CD14-positive monocyte (primary cell): ENCODE results near the gene TSPAN32. TPM values are rescaled to one million over a fixed set of nuclear protein-coding genes. Genes with fewer than 3 reads are reported as not detected.
A peak's percentile ranks its signal among the peaks of the same experiment; 100 is the strongest.

Experiments
- DNase-seq, 3 donors: peaks; one replicate each; pipeline ENCODE4 v3.0.0-alpha.2; 2011 to 2022
- H2AFZ ChIP-seq: 2 replicates; pipeline ENCODE4 v1.6.0; 2012; ENCODE audit warnings: mild to moderate bottlenecking, low read depth, low read length, inconsistent platforms; ENCODE audit not compliant: insufficient read depth, poor library complexity, severe bottlenecking
- H3K27ac ChIP-seq, 2 donors: 1 replicate in 1 of 2; 2 replicates in 1 of 2; pipeline ENCODE4 v1.5.1; 2012 to 2013; ENCODE audit warnings: low read length in 2 of 2, control low read depth in 1 of 2, inconsistent platforms in 1 of 2, low read depth in 1 of 2, mild to moderate bottlenecking in 1 of 2
- H3K27me3 ChIP-seq, 2 donors: one replicate each; pipeline versions ENCODE4 v1.6.0 to v1.6.1; 2011 to 2013; ENCODE audit warnings: low read length in 2 of 2; ENCODE audit not compliant: control insufficient read depth in 2 of 2, insufficient read depth in 2 of 2
- H3K36me3 ChIP-seq, 2 donors: replicated peaks in 1 of 2; 1 replicate in 1 of 2; 2 replicates in 1 of 2; pipeline versions ENCODE4 v1.5.1 to v1.6.1; 2012 to 2013; ENCODE audit warnings: low read length in 2 of 2, control low read depth in 1 of 2, inconsistent platforms in 1 of 2, mild to moderate bottlenecking in 1 of 2; ENCODE audit not compliant: insufficient read depth in 2 of 2, control insufficient read depth in 1 of 2
- H3K4me1 ChIP-seq, 2 donors: 1 replicate in 1 of 2; 2 replicates in 1 of 2; pipeline versions ENCODE4 v1.5.1 to v1.6.1; 2012 to 2013; ENCODE audit warnings: low read length in 2 of 2, control low read depth in 1 of 2, inconsistent platforms in 1 of 2, mild to moderate bottlenecking in 1 of 2, moderate library complexity in 1 of 2; ENCODE audit not compliant: insufficient read depth in 2 of 2, control insufficient read depth in 1 of 2
- H3K4me2 ChIP-seq: replicated peaks from 2 replicates; pipeline ENCODE3; 2012; ENCODE audit warnings: low read length, moderate library complexity, mild to moderate bottlenecking; ENCODE audit not compliant: poor library complexity, severe bottlenecking; ENCODE audit errors: extremely low read depth
- H3K4me3 ChIP-seq, 3 experiments: fragments of 200-600 bp in 1 of 3; sonication (generic) in 1 of 3; replicated peaks in 1 of 3; 1 replicate in 2 of 3; 2 replicates in 1 of 3; pipeline ENCODE4 v1.5.1; 2011 to 2013; ENCODE audit warnings: low read length in 3 of 3, mild to moderate bottlenecking in 3 of 3, control low read depth in 2 of 3, low read depth in 2 of 3, inconsistent platforms in 1 of 3, moderate library complexity in 1 of 3
- H3K79me2 ChIP-seq: 2 replicates; pipeline ENCODE4 v1.6.0; 2012; ENCODE audit warnings: mild to moderate bottlenecking, control low read depth, inconsistent platforms, low read length, moderate library complexity; ENCODE audit not compliant: insufficient read depth
- H3K9ac ChIP-seq: 2 replicates; pipeline ENCODE4 v1.6.0; 2017; ENCODE audit warnings: low read length, mild to moderate bottlenecking; ENCODE audit not compliant: insufficient read depth, poor library complexity, severe bottlenecking
- H3K9me3 ChIP-seq, 2 donors: replicated peaks in 1 of 2; 1 replicate in 1 of 2; 2 replicates in 1 of 2; pipeline versions ENCODE4 v1.5.1 to v1.6.1; 2012 to 2013; ENCODE audit warnings: low read length in 2 of 2, control low read depth in 1 of 2; ENCODE audit not compliant: control insufficient read depth in 1 of 2, insufficient read depth in 1 of 2
- H4K20me1 ChIP-seq: 2 replicates; pipeline ENCODE4 v1.6.0; 2012; ENCODE audit warnings: mild to moderate bottlenecking, low read length, control low read depth, moderate library complexity; ENCODE audit not compliant: insufficient read depth
- H3K27ac Mint-ChIP-seq, 7 donors: one replicate each; pipeline ENCODE4 v1.8.0; 2020; ENCODE audit warnings: mild to moderate bottlenecking in 7 of 7, mixed read lengths in 7 of 7, moderate library complexity in 6 of 7, inconsistent platforms in 2 of 7
- H3K27me3 Mint-ChIP-seq, 3 donors: one replicate each; pipeline ENCODE4 v1.8.0; 2021 to 2022; ENCODE audit warnings: low read depth in 3 of 3, mild to moderate bottlenecking in 3 of 3, mixed read lengths in 3 of 3, moderate library complexity in 3 of 3, inconsistent platforms in 1 of 3
- H3K36me3 Mint-ChIP-seq, 2 donors: one replicate each; pipeline ENCODE4 v1.8.0; 2020; ENCODE audit warnings: mixed read lengths in 2 of 2, inconsistent platforms in 1 of 2, mild to moderate bottlenecking in 1 of 2
- H3K4me1 Mint-ChIP-seq: one replicate; pipeline ENCODE4 v1.8.0; 2020; ENCODE audit warnings: mild to moderate bottlenecking, mixed read lengths
- H3K4me3 Mint-ChIP-seq, 2 donors: one replicate each; pipeline ENCODE4 v1.8.0; 2020; ENCODE audit warnings: mild to moderate bottlenecking in 2 of 2, mixed read lengths in 2 of 2, moderate library complexity in 1 of 2
- H3K9me3 Mint-ChIP-seq, 7 donors: one replicate each; pipeline ENCODE4 v1.8.0; 2020 to 2022; ENCODE audit warnings: mixed read lengths in 7 of 7, mild to moderate bottlenecking in 6 of 7, moderate library complexity in 6 of 7, inconsistent platforms in 2 of 7
- WGBS: methylation state at CpG from one replicate; pipeline ENCODE4 v1.1.5; 2013; ENCODE audit warnings: missing lambda C conversion rate; ENCODE audit not compliant: insufficient coverage; 5-methylcytosine and 5-hydroxymethylcytosine counted together
- intact Hi-C, 2 donors: fragments of 100-400 bp; cut with micrococcal nuclease; formaldehyde crosslinking; loops; one replicate each; pipeline versions ENCODE4 v1.15.0 to v1.15.1; 2023
- polyA plus RNA-seq, 3 donors: library from polyadenylated mRNA; depleted of rRNA in 1 of 3; unstranded in 2 of 3; stranded (reverse) in 1 of 3; fragments of 300-500 nt in 2 of 3; fragments of >200 nt in 1 of 3; fragmentation: Illumina TruSeq in 2 of 3; gene quantifications; 1 replicate in 2 of 3; 2 replicates in 1 of 3; pipeline ENCODE4 v1.2.3, GENCODE V29; 2012 to 2021
- TF ChIP-seq, protein P1 (sequence below): fragments of 200-600 bp; IDR thresholded peaks from one replicate; pipeline ENCODE4 v1.8.0; 2022; ENCODE audit warnings: antibody characterized with exemption, mild to moderate bottlenecking

The TSPAN32 gene
- polyA plus RNA-seq, 3 donors = 34.8 to 136 (median 82.5) TPM

DNA sequence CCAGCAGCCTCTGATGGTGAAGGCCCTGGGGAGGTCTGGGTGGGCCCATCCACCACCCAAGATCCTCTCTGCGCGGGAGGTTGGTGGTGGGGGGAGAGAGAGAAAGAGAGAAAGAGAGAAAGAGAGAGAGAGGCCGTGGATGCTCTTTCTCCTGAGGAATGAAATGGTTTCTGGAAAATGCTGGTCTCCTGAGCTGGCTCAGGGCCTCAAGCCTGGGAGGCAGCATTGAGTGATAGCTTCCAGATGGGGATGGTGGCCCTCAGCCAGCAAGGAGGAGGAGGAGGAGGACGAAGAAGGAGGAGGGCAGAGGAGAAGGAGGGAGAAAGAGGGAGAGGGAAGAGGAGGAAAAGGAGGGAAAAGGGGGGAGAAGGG lies 4.6 kb downstream of the TSPAN32 start:
- H3K9me3 ChIP-seq = no peaks in the 10 kb centered on the region
- H4K20me1 ChIP-seq = peaks cover 75% of the 10 kb centered on the region
- H3K9me3 Mint-ChIP-seq = no peaks in the 10 kb centered on the region
- no peak for DNase-seq
- peak overlapping the region; percentile 99 for H3K4me2 ChIP-seq
- peaks cover 52% of the 10 kb centered on the region for H3K4me1 Mint-ChIP-seq
- H3K79me2 ChIP-seq = peaks cover 61% of the 10 kb centered on the region
- TF ChIP-seq, protein P1, sequence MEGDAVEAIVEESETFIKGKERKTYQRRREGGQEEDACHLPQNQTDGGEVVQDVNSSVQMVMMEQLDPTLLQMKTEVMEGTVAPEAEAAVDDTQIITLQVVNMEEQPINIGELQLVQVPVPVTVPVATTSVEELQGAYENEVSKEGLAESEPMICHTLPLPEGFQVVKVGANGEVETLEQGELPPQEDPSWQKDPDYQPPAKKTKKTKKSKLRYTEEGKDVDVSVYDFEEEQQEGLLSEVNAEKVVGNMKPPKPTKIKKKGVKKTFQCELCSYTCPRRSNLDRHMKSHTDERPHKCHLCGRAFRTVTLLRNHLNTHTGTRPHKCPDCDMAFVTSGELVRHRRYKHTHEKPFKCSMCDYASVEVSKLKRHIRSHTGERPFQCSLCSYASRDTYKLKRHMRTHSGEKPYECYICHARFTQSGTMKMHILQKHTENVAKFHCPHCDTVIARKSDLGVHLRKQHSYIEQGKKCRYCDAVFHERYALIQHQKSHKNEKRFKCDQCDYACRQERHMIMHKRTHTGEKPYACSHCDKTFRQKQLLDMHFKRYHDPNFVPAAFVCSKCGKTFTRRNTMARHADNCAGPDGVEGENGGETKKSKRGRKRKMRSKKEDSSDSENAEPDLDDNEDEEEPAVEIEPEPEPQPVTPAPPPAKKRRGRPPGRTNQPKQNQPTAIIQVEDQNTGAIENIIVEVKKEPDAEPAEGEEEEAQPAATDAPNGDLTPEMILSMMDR = no peak
- H3K4me3 ChIP-seq = peak overlapping the region in 2 of 3 experiments; percentile 5 to 86
- peaks cover 53 to 64% of the 10 kb centered on the region in 2 donors for H3K4me1 ChIP-seq
- peaks cover 8 to 18% of the 10 kb centered on the region in 2 donors for H3K36me3 Mint-ChIP-seq
- peak overlapping the region in 5 of 7 donors; percentile 72 to 91 (median 85) for H3K27ac Mint-ChIP-seq
- peak overlapping the region in 1 of 2 donors; percentile 51 for H3K27ac ChIP-seq
- peaks cover 0 to 2% (median 0%) of the 10 kb centered on the region in 3 donors for H3K27me3 Mint-ChIP-seq
- intact Hi-C loops = loop anchor here in 1 of 2 donors (1.0 to 10.0 kb wide), 2 partner anchors 113 to 578 kb away; partner anchors contain the start of gene CDKN1C
- no peaks in the 10 kb centered on the region for H3K36me3 ChIP-seq
- 0% methylated on average over 4 of the region's 4 CpGs for WGBS
- H2AFZ ChIP-seq = no peak overlapping the region
- no peaks in the 10 kb centered on the region for H3K27me3 ChIP-seq
- peak overlapping the region; percentile 68 to 88 for H3K4me3 Mint-ChIP-seq
- H3K9ac ChIP-seq = no peak overlapping the region

DNA sequence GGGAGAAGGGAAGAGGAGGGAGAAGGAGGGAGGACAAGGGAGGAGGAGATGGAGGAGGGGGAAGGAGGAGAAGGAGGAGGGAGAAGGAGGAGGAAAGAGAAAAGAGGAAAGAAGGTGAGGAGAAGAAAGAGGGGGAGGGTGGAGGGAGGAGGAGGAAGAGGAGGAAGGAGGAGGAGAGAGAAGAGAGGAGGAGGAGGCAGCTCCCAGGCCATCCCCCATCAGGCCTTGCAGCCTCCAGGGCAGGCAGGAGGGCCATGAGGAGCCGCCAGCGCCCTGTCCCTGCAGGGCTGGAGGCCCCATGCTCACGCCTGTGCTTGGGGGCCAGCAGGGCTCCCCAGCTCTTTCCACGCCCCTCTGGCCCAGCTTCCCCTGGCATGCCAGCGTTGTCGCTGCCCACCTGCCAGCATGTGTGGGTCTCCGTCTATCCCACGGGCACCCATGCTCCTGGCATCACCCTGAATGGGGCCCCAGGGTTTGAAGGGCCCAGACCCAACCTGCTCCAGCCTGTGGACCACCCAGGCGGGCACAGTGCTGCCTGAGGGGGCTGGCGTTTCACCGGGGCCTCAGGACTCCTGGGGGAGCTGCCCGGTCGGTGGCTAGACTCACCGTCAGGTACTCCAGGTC lies 5.2 kb downstream of the TSPAN32 start:
- Histone ChIP-seq H3K9ac (peak overlapping the region; percentile 27), H4K20me1 (peaks cover 80% of the 10 kb centered on the region), H3K27ac (peak overlapping the region; percentile 1 to 48), H3K4me1 (peaks cover 53 to 60% of the 10 kb centered on the region in 2 donors), H3K4me2 (peak overlapping the region; percentile 99), H3K9me3 (no peaks in the 10 kb centered on the region), H3K79me2 (peaks cover 56% of the 10 kb centered on the region), H2AFZ (no peak overlapping the region), H3K27me3 (no peaks in the 10 kb centered on the region), H3K36me3 (no peaks in the 10 kb centered on the region), H3K4me3 (no peak overlapping the region)
- TF ChIP-seq, protein P1 = no peak
- H3K9me3 Mint-ChIP-seq = no peaks in the 10 kb centered on the region
- peaks cover 8 to 18% of the 10 kb centered on the region in 2 donors for H3K36me3 Mint-ChIP-seq
- no peak for DNase-seq
- peaks cover 49% of the 10 kb centered on the region for H3K4me1 Mint-ChIP-seq
- intact Hi-C loops = loop anchor here in 1 of 2 donors (1.0 to 10.0 kb wide), 2 partner anchors 112 to 578 kb away; partner anchors contain the start of gene CDKN1C
- peak overlapping the region in 1 of 7 donors; percentile 88 for H3K27ac Mint-ChIP-seq
- 50% methylated on average over 14 of the region's 14 CpGs for WGBS
- H3K4me3 Mint-ChIP-seq = no peak overlapping the region
- peaks cover 0 to 2% (median 0%) of the 10 kb centered on the region in 3 donors for H3K27me3 Mint-ChIP-seq
